PC-9 (cell line): Measurements from ENCODE around the gene HSBP1. TPM values are rescaled to one million over a fixed set of nuclear protein-coding genes. Genes with fewer than 3 reads are reported as not detected.

Experiments used
- BruUV-seq: library from RNA; stranded (reverse); fragments of 400-500 nt; replicated peaks from 2 replicates; lab custom pipeline; 2021; lab: Mats Ljungman, UMichigan
- CTCF ChIA-PET: fragments of 300-600 bp; sonication (Branson Sonifier 250); formaldehyde crosslinking; loops from one replicate; lab custom pipeline; 2022; ENCODE audit warnings: antibody characterized with exemption; lab: Charles Lee
- POLR2A ChIA-PET: fragments of 300-600 bp; sonication (Branson Sonifier 250); formaldehyde crosslinking; loops from one replicate; lab custom pipeline; 2022; ENCODE audit warnings: antibody characterized with exemption; ENCODE audit not compliant: unreplicated experiment; lab: Charles Lee
- DNase-seq, 2 experiments: peaks; one replicate each; pipeline versions ENCODE4 v3.0.0 to v3.0.0-alpha.2; 2015 to 2022; ENCODE audit warnings: mixed read lengths in 1 of 2
- H2AFZ ChIP-seq: fragments of 200-600 bp; sonication (generic); 2 replicates; pipeline ENCODE4 v1.8.1; 2017; ENCODE audit warnings: antibody characterized with exemption
- H3F3A ChIP-seq: fragments of 200-600 bp; sonication (generic); 2 replicates; pipeline ENCODE4 v1.8.1; 2017; ENCODE audit warnings: antibody characterized with exemption, mild to moderate bottlenecking, low read depth; ENCODE audit not compliant: insufficient read depth
- H3K27ac ChIP-seq: fragments of 200-600 bp; sonication (generic); 2 replicates; pipeline ENCODE4 v1.6.1; 2016; ENCODE audit warnings: mixed run types
- H3K27me3 ChIP-seq: fragments of 200-600 bp; sonication (generic); 2 replicates; pipeline ENCODE4 v1.6.1; 2016; ENCODE audit warnings: low read depth, mixed run types; ENCODE audit not compliant: insufficient read depth
- H3K36me3 ChIP-seq: fragments of 200-600 bp; sonication (generic); 2 replicates; pipeline ENCODE4 v1.6.1; 2016; ENCODE audit warnings: low read depth, mixed run types
- H3K4me1 ChIP-seq: fragments of 200-600 bp; sonication (generic); replicated peaks from 2 replicates; pipeline ENCODE4 v1.6.1; 2016; ENCODE audit warnings: mixed run types; ENCODE audit not compliant: insufficient read depth
- H3K4me2 ChIP-seq: fragments of 200-600 bp; sonication (generic); 2 replicates; pipeline ENCODE4 v1.6.1; 2017; ENCODE audit warnings: mixed run types
- H3K4me3 ChIP-seq: fragments of 200-600 bp; sonication (generic); 2 replicates; pipeline ENCODE4 v1.6.1; 2016; ENCODE audit warnings: mixed run types
- H3K79me2 ChIP-seq: fragments of 200-600 bp; sonication (generic); 2 replicates; pipeline ENCODE4 v1.6.1; 2017; ENCODE audit warnings: low read depth, mixed run types
- H3K9me2 ChIP-seq: fragments of 200-600 bp; sonication (generic); 2 replicates; pipeline ENCODE4 v1.8.1; 2017; ENCODE audit warnings: mild to moderate bottlenecking; ENCODE audit not compliant: insufficient read depth
- H3K9me3 ChIP-seq: fragments of 200-600 bp; sonication (generic); 2 replicates; pipeline ENCODE4 v1.8.1; 2016; ENCODE audit warnings: low read depth; ENCODE audit not compliant: insufficient read depth
- H4K20me1 ChIP-seq: fragments of 200-600 bp; sonication (generic); 2 replicates; pipeline ENCODE4 v1.8.1; 2017; ENCODE audit not compliant: insufficient read depth
- EZH2 ChIP-seq: fragments of 200-600 bp; sonication (generic); IDR thresholded peaks from 2 replicates; pipeline ENCODE4 v1.8.0; 2017; ENCODE audit warnings: antibody characterized with exemption, low read depth
- intact Hi-C: fragments of 100-400 bp; cut with micrococcal nuclease; formaldehyde crosslinking; loops from one replicate; pipeline ENCODE4 v1.10.0; 2022; ENCODE audit not compliant: unreplicated experiment
- total RNA-seq: library from RNA; stranded (reverse); gene quantifications from 2 replicates; pipeline ENCODE4 v1.2.3, GENCODE V29; 2021
- TF ChIP-seq, protein P1 (sequence below): fragments of 200-600 bp; sonication (generic); conservative IDR thresholded peaks from 2 replicates; pipeline ENCODE4 v1.6.1; 2017; ENCODE audit warnings: mixed run types, antibody characterized with exemption, mild to moderate bottlenecking, moderate library complexity

HSBP1 gene
- total RNA-seq, 1 experiment from 2014 or later: 130 TPM

DNA sequence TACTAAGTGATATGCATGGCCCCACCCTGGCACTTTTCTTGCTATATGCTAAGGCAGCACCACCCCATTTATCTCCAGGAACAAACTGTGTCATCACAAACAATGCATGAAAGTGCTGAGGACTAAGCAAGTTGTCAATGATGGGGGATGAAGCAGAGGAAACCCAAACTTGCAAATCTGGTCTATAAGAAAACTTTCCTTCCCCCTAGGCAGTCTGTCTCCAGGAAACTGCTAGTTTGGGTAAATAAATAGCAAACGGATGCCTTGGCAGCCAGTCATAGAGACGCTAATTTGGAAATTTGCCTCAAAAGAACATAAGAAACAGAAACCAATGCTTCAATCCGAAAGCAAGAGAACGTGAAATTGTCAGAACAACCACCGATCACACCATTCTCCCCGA, 5.6 kb upstream of the HSBP1 start:
- Histone ChIP-seq H3K9me3 (no peaks in the 10 kb centered on the region), H3K4me3 (peak overlapping the region; percentile 11; the same call in 1 of the 2 replicates), H4K20me1 (no peaks in the 10 kb centered on the region), H3K4me1 (peaks cover 30% of the 10 kb centered on the region), H3K27me3 (peaks cover 5% of the 10 kb centered on the region; the same call in 1 of the 2 replicates), H3K4me2 (peak overlapping the region; percentile 71), H3K9me2 (no peaks in the 10 kb centered on the region), H3K36me3 (no peaks in the 10 kb centered on the region), H3K79me2 (no peaks in the 10 kb centered on the region), H3F3A (no peaks in the 10 kb centered on the region), H2AFZ (peak overlapping the region; percentile 67; the same call in 1 of the 2 replicates), H3K27ac (peak overlapping the region; percentile 46)
- no TSS peak for BruUV-seq
- intact Hi-C loops: no loop called here
- TF ChIP-seq, protein P1, sequence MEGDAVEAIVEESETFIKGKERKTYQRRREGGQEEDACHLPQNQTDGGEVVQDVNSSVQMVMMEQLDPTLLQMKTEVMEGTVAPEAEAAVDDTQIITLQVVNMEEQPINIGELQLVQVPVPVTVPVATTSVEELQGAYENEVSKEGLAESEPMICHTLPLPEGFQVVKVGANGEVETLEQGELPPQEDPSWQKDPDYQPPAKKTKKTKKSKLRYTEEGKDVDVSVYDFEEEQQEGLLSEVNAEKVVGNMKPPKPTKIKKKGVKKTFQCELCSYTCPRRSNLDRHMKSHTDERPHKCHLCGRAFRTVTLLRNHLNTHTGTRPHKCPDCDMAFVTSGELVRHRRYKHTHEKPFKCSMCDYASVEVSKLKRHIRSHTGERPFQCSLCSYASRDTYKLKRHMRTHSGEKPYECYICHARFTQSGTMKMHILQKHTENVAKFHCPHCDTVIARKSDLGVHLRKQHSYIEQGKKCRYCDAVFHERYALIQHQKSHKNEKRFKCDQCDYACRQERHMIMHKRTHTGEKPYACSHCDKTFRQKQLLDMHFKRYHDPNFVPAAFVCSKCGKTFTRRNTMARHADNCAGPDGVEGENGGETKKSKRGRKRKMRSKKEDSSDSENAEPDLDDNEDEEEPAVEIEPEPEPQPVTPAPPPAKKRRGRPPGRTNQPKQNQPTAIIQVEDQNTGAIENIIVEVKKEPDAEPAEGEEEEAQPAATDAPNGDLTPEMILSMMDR: no peak
- TF ChIP-seq EZH2: no peak
- POLR2A ChIA-PET: no interaction called here
- peak; percentile 40 to 91 for DNase-seq
- CTCF ChIA-PET: no interaction called here

DNA sequence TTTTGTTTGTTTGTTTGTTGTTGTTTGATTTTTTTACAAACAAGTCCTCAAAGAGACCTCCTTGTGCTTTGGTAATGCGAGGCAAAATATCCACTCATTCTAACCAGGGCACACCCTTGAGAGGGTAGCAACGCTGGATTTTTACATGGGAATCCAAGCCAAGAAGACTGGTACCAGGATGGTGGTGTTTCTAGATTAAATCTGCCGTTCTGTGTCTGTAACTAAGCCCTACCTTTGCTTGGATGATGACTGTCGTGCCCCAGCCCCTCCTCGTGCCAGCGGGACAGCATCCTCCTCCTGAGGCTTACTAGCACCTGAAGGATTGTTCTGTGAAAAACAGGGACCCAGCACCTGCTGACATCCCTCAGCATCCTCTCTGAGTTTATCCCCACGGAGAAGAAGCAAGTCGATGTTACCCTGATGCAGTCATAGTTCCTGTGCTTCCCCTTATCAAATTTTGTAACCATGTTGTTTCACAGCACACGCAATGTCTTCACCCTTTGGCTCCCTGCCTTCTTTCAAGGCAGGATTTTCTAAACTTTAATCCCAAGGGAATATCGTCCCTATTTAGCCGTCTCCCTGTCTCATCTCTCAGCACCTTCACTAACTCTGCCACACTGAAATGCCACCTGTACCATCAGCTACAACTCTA, 5.1 kb upstream of the HSBP1 start:
- peak overlapping the region; percentile 67; the same call in 1 of the 2 replicates for H2AFZ ChIP-seq
- no peaks in the 10 kb centered on the region for H3F3A ChIP-seq
- intact Hi-C loops: no loop called here
- no TSS peak for BruUV-seq
- POLR2A ChIA-PET: no interaction called here
- CTCF ChIA-PET: no interaction called here
- H3K9me2 ChIP-seq: no peaks in the 10 kb centered on the region
- H3K27me3 ChIP-seq: no peaks in the 10 kb centered on the region
- H3K79me2 ChIP-seq: no peaks in the 10 kb centered on the region
- no peaks in the 10 kb centered on the region for H4K20me1 ChIP-seq
- no peak for DNase-seq
- no peaks in the 10 kb centered on the region for H3K36me3 ChIP-seq
- TF ChIP-seq EZH2: no peak
- TF ChIP-seq, protein P1: no peak
- peak overlapping the region; percentile 46 for H3K27ac ChIP-seq
- peak overlapping the region; percentile 11; the same call in 1 of the 2 replicates for H3K4me3 ChIP-seq
- no peaks in the 10 kb centered on the region for H3K9me3 ChIP-seq
- H3K4me1 ChIP-seq: peaks cover 30% of the 10 kb centered on the region
- peak overlapping the region; percentile 71 for H3K4me2 ChIP-seq

DNA sequence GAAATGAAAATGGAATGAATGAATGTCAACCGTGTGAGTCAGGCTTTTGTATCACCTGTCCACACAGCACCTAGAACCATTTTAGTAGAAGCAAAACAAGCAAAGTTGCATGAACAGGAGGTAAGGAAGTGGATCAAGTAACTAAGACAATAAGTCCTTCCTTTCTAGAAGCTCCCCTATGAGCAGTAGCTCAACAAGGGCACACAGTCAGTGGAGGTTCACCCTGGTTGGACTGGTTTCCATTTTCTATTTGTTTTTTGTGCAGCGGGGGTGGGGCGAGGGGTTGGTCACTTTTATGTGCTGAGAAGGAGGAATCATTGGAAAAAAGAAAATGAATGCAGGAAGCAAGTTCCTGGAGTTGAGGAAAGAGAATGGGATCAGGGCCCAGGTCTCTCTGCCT, 4.0 kb upstream of the HSBP1 start:
- H3K4me2 ChIP-seq: no peak overlapping the region

More for the DNA sequence above, 4.0 kb upstream of the HSBP1 start:
- peak; percentile 43 to 64 for DNase-seq
- no peaks in the 10 kb centered on the region for H3K9me2 ChIP-seq
- no peaks in the 10 kb centered on the region for H3K9me3 ChIP-seq
- no TSS peak for BruUV-seq
- H3K4me1 ChIP-seq: peaks cover 32% of the 10 kb centered on the region
- no peaks in the 10 kb centered on the region for H3K36me3 ChIP-seq
- ChIA-PET POLR2A (no interaction called here), CTCF (no interaction called here)
- no peak overlapping the region for H3K27ac ChIP-seq
- no peaks in the 10 kb centered on the region for H3K27me3 ChIP-seq
- no peak overlapping the region for H3K4me3 ChIP-seq
- TF ChIP-seq EZH2: no peak
- TF ChIP-seq, protein P1: no peak
- intact Hi-C loops: no loop called here
- no peaks in the 10 kb centered on the region for H3F3A ChIP-seq
- H3K79me2 ChIP-seq: peaks cover 9% of the 10 kb centered on the region
- no peak overlapping the region for H2AFZ ChIP-seq
- no peaks in the 10 kb centered on the region; the same call in 1 of the 2 replicates for H4K20me1 ChIP-seq
